ENCODE data around the gene OLFML1.

GRCh38 chr11:7523416-7524210 lies 38.3 kb downstream of the OLFML1 start:
- TF ChIP-seq SP1 (IDR thresholded peaks at IDR 0.05) (no peak), FOXK2 (IDR thresholded peaks at IDR 0.05) (no peak), BHLHE40 (IDR thresholded peaks at IDR 0.05; ENCODE audit: borderline replicate concordance) (no peak), HDGF (IDR thresholded peaks at IDR 0.05; ENCODE audit: borderline replicate concordance) (no peak)
